HCT116 (cell line): ENCODE results near the gene OCA2.

Experiments
- CBX3 ChIP-seq: IDR thresholded peaks from 2 replicates; pipeline ENCODE4 v1.6.1; 2012; ENCODE audit warnings: low read depth
- SRF ChIP-seq: IDR thresholded peaks from 2 replicates; pipeline ENCODE4 v1.6.1; 2012; ENCODE audit warnings: low read depth
- TF ChIP-seq, protein P1 (sequence below), 3 experiments: fragments of 200-600 bp in 1 of 3; sonication (generic) in 1 of 3; IDR thresholded peaks in 2 of 3; conservative IDR thresholded peaks in 1 of 3; 2 replicates each; pipeline ENCODE4 v1.5.1; 2012 to 2017; ENCODE audit warnings: low read depth in 2 of 3, low read length in 2 of 3, antibody characterized with exemption in 1 of 3, borderline replicate concordance in 1 of 3, control low read depth in 1 of 3, mild to moderate bottlenecking in 1 of 3, mixed read lengths in 1 of 3, mixed run types in 1 of 3, moderate library complexity in 1 of 3; ENCODE audit not compliant: insufficient read depth in 1 of 3

DNA sequence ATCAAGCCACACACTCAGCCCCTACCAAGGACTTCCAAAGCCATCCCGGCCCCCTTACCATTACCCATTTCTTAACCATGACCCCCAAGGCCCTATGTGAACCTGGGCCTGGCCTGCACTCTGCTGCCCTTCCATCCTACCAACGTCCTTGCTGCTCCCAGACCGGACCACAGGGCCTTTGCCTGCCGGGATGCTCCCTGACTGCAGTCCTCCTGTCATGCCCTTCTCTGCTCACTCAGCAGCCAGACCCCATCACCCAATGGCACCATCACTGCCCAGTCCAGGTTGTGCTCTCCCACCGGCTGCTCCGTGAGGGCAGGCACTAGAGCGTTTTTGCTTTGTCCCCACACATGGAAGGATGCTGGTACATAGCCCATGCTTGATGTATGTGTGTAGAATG, 73.7 kb downstream of the OCA2 start:
- TF ChIP-seq, protein P1, sequence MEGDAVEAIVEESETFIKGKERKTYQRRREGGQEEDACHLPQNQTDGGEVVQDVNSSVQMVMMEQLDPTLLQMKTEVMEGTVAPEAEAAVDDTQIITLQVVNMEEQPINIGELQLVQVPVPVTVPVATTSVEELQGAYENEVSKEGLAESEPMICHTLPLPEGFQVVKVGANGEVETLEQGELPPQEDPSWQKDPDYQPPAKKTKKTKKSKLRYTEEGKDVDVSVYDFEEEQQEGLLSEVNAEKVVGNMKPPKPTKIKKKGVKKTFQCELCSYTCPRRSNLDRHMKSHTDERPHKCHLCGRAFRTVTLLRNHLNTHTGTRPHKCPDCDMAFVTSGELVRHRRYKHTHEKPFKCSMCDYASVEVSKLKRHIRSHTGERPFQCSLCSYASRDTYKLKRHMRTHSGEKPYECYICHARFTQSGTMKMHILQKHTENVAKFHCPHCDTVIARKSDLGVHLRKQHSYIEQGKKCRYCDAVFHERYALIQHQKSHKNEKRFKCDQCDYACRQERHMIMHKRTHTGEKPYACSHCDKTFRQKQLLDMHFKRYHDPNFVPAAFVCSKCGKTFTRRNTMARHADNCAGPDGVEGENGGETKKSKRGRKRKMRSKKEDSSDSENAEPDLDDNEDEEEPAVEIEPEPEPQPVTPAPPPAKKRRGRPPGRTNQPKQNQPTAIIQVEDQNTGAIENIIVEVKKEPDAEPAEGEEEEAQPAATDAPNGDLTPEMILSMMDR (IDR thresholded peaks at IDR 0.05 in 2 of 3, conservative IDR thresholded peaks at IDR 0.05 in 1 of 3; ENCODE audit: borderline replicate concordance in 1 of 3, insufficient read depth in 1 of 3, low read depth in 2 of 3, low read length in 2 of 3): no peak
- no peak for TF ChIP-seq CBX3
- no peak for TF ChIP-seq SRF
